H1 (cell line): ENCODE measurements around the gene VAMP4. TPM values are rescaled to one million over a fixed set of nuclear protein-coding genes. Genes with fewer than 3 reads are reported as not detected.

ENCODE experiments used
- CTCF ChIA-PET: fragments of 300-600 bp; sonication (Branson Sonifier 250); formaldehyde crosslinking; loops from one replicate; lab custom pipeline; 2021; ENCODE audit not compliant: partially characterized antibody; lab: Charles Lee
- POLR2A ChIA-PET: fragments of 300-600 bp; sonication (Branson Sonifier 250); formaldehyde crosslinking; loops from one replicate; lab custom pipeline; 2021; ENCODE audit warnings: inconsistent platforms; ENCODE audit not compliant: partially characterized antibody; lab: Charles Lee
- DNase-seq, 2 experiments: peaks; one replicate each; pipeline versions ENCODE4 v3.0.0 to v3.0.0-alpha.2; 2010 to 2022; ENCODE audit warnings: low spot score in 2 of 2, low read depth in 1 of 2, mixed read lengths in 1 of 2
- FAIRE-seq: peaks from 2 replicates; lab custom pipeline; 2011; peaks lifted over from hg19 to GRCh38; lab: Jason Lieb, UNC
- H2AFZ ChIP-seq: 2 replicates; pipeline ENCODE4 v1.8.1; 2012; ENCODE audit warnings: low read length, inconsistent platforms
- H2AK5ac ChIP-seq: 2 replicates; pipeline ENCODE4 v1.6.1; 2013; ENCODE audit warnings: low read depth, low read length
- H2BK120ac ChIP-seq: replicated peaks from 2 replicates; pipeline ENCODE3; 2013; ENCODE audit warnings: low read depth, low read length, inconsistent platforms
- H2BK12ac ChIP-seq: 2 replicates; pipeline ENCODE4 v1.6.1; 2013; ENCODE audit warnings: low read depth, low read length
- H2BK15ac ChIP-seq: 2 replicates; pipeline ENCODE4 v1.6.1; 2013; ENCODE audit warnings: low read length
- H2BK20ac ChIP-seq: 2 replicates; pipeline ENCODE4 v1.6.1; 2013; ENCODE audit warnings: low read length
- H2BK5ac ChIP-seq: 2 replicates; pipeline ENCODE4 v1.6.1; 2013; ENCODE audit warnings: low read depth, low read length
- H3K14ac ChIP-seq: 2 replicates; pipeline ENCODE4 v1.6.1; 2013; ENCODE audit warnings: inconsistent platforms; ENCODE audit not compliant: insufficient read length
- H3K18ac ChIP-seq: 2 replicates; pipeline ENCODE4 v1.6.1; 2013; ENCODE audit warnings: low read length; ENCODE audit errors: extremely low read depth
- H3K23ac ChIP-seq: 2 replicates; pipeline ENCODE4 v1.6.1; 2013; ENCODE audit warnings: inconsistent platforms; ENCODE audit not compliant: insufficient read length
- H3K23me2 ChIP-seq: 2 replicates; pipeline ENCODE4 v1.6.1; 2013; ENCODE audit warnings: low read depth, low read length
- H3K27ac ChIP-seq: 2 replicates; pipeline ENCODE4 v1.6.1; 2011; ENCODE audit warnings: low read depth, low read length, inconsistent platforms
- H3K27me3 ChIP-seq, 4 experiments: replicated peaks in 1 of 4; 1 replicate in 1 of 4; 2 replicates in 3 of 4; pipeline versions ENCODE4 v1.6.1 to v1.8.1; 2011 to 2013; ENCODE audit warnings: low read length in 3 of 4, mild to moderate bottlenecking in 3 of 4, inconsistent platforms in 2 of 4, mixed read lengths in 2 of 4, moderate library complexity in 1 of 4; ENCODE audit not compliant: control insufficient read depth in 3 of 4, insufficient read depth in 3 of 4; ENCODE audit errors: extremely low read depth in 1 of 4
- H3K36me3 ChIP-seq, 4 experiments: 2 replicates each; pipeline versions ENCODE4 v1.6.1 to v1.8.1; 2011 to 2013; ENCODE audit warnings: mild to moderate bottlenecking in 4 of 4, low read length in 3 of 4, moderate library complexity in 2 of 4, control low read depth in 1 of 4, inconsistent platforms in 1 of 4; ENCODE audit not compliant: insufficient read depth in 4 of 4, control insufficient read depth in 2 of 4
- H3K4ac ChIP-seq: replicated peaks from 2 replicates; pipeline ENCODE3; 2013; ENCODE audit warnings: low read length, low read depth, mixed read lengths, inconsistent platforms; ENCODE audit not compliant: insufficient read length
- H3K4me1 ChIP-seq, 4 experiments: replicated peaks in 1 of 4; 1 replicate in 1 of 4; 2 replicates in 3 of 4; pipeline versions ENCODE4 v1.6.1 to v1.8.1; 2011 to 2013; ENCODE audit warnings: low read length in 3 of 4, inconsistent platforms in 2 of 4, mixed read lengths in 1 of 4; ENCODE audit not compliant: insufficient read depth in 4 of 4, control insufficient read depth in 3 of 4
- H3K4me2 ChIP-seq, 2 experiments: 2 replicates each; pipeline versions ENCODE4 v1.6.1 to v1.8.1; 2011 to 2013; ENCODE audit warnings: low read depth in 2 of 2, low read length in 2 of 2, control low read depth in 1 of 2, inconsistent platforms in 1 of 2, mild to moderate bottlenecking in 1 of 2; ENCODE audit not compliant: insufficient read depth in 1 of 2
- H3K4me3 ChIP-seq, 4 experiments: fragments of 200-600, 300-600 bp in 1 of 4; sonication (generic), shearing (Covaris generic), sonication (Bioruptor Twin) in 1 of 4; 2 replicates each; pipeline versions ENCODE4 v1.5.1 to v1.8.1; 2011 to 2016; ENCODE audit warnings: low read length in 4 of 4, low read depth in 3 of 4, control low read depth in 2 of 4, inconsistent platforms in 2 of 4, mild to moderate bottlenecking in 2 of 4, mixed read lengths in 1 of 4, moderate library complexity in 1 of 4; ENCODE audit not compliant: insufficient read depth in 2 of 4; ENCODE audit errors: extremely low read depth in 1 of 4
- H3K56ac ChIP-seq: replicated peaks from 2 replicates; pipeline ENCODE3; 2013; ENCODE audit warnings: low read depth, mild to moderate bottlenecking, mixed read lengths, low read length, inconsistent platforms; ENCODE audit not compliant: insufficient read length
- H3K79me1 ChIP-seq: 2 replicates; pipeline ENCODE4 v1.6.1; 2013; ENCODE audit warnings: low read depth, low read length, control low read depth
- H3K79me2 ChIP-seq, 2 experiments: 2 replicates each; pipeline versions ENCODE4 v1.6.1 to v1.8.1; 2012 to 2013; ENCODE audit warnings: low read length in 2 of 2, mild to moderate bottlenecking in 2 of 2, inconsistent platforms in 1 of 2; ENCODE audit not compliant: insufficient read depth in 2 of 2, control insufficient read depth in 1 of 2
- H3K9ac ChIP-seq, 4 experiments: replicated peaks in 1 of 4; 1 replicate in 1 of 4; 2 replicates in 3 of 4; pipeline versions ENCODE4 v1.6.1 to v1.8.1; 2011 to 2013; ENCODE audit warnings: low read depth in 3 of 4, low read length in 3 of 4, control low read depth in 2 of 4, mild to moderate bottlenecking in 2 of 4, moderate library complexity in 2 of 4, inconsistent platforms in 1 of 4; ENCODE audit errors: extremely low read depth in 1 of 4
- H3K9me3 ChIP-seq, 2 experiments: 2 replicates each; pipeline versions ENCODE4 v1.6.1 to v1.8.1; 2012 to 2013; ENCODE audit warnings: mild to moderate bottlenecking in 2 of 2, moderate library complexity in 2 of 2, control low read depth in 1 of 2, inconsistent platforms in 1 of 2, low read depth in 1 of 2, low read length in 1 of 2, mixed read lengths in 1 of 2; ENCODE audit not compliant: insufficient read depth in 2 of 2
- H4K20me1 ChIP-seq, 2 experiments: replicated peaks in 1 of 2; 2 replicates each; pipeline versions ENCODE3 to v1.8.1; 2011 to 2013; ENCODE audit warnings: inconsistent platforms in 2 of 2, low read length in 2 of 2, mild to moderate bottlenecking in 1 of 2; ENCODE audit not compliant: insufficient read depth in 2 of 2, control insufficient read depth in 1 of 2
- H4K5ac ChIP-seq: 2 replicates; pipeline ENCODE4 v1.6.1; 2013; ENCODE audit warnings: low read length, low read depth, mixed read lengths, inconsistent platforms; ENCODE audit not compliant: insufficient read length
- H4K8ac ChIP-seq: 2 replicates; pipeline ENCODE4 v1.8.0; 2013; ENCODE audit warnings: mild to moderate bottlenecking, moderate library complexity, low read length, inconsistent platforms; ENCODE audit not compliant: insufficient read depth; ENCODE audit errors: extremely low read depth
- H4K91ac ChIP-seq: replicated peaks from 2 replicates; pipeline ENCODE3; 2013; ENCODE audit warnings: low read length, mixed read lengths, inconsistent platforms; ENCODE audit not compliant: insufficient read length
- CHD1 ChIP-seq: IDR thresholded peaks from 2 replicates; pipeline ENCODE4 v1.6.1; 2012; ENCODE audit warnings: low read depth, low read length, improper control_type of control experiment
- EGR1 ChIP-seq: IDR thresholded peaks from 2 replicates; pipeline ENCODE4 v1.6.1; 2011; ENCODE audit warnings: low read depth, low read length, borderline replicate concordance
- GABPA ChIP-seq: IDR thresholded peaks from 2 replicates; pipeline ENCODE4 v1.6.1; 2011; ENCODE audit warnings: mild to moderate bottlenecking, low read length, moderate library complexity, borderline replicate concordance; ENCODE audit not compliant: insufficient read depth
- HDAC6 ChIP-seq: IDR thresholded peaks from one replicate; pipeline ENCODE4 v1.7.1; 2012; ENCODE audit warnings: low read depth, mild to moderate bottlenecking, inconsistent platforms, low read length, moderate library complexity
- KDM4A ChIP-seq: IDR thresholded peaks from one replicate; pipeline ENCODE4 v1.7.1; 2012; ENCODE audit warnings: low read depth, mild to moderate bottlenecking, moderate library complexity, low read length, inconsistent platforms; ENCODE audit not compliant: severe bottlenecking
- KDM5A ChIP-seq: fragments of 200-600 bp; IDR thresholded peaks from 2 replicates; pipeline ENCODE4 v1.7.1; 2012; ENCODE audit warnings: mild to moderate bottlenecking, low read length, inconsistent platforms, mixed read lengths
- RAD21 ChIP-seq, 2 experiments: IDR thresholded peaks in 1 of 2; conservative IDR thresholded peaks in 1 of 2; 2 replicates each; pipeline ENCODE4 v1.6.1; 2011; ENCODE audit warnings: low read depth in 2 of 2, low read length in 2 of 2, improper control_type of control experiment in 1 of 2, inconsistent platforms in 1 of 2, mild to moderate bottlenecking in 1 of 2, moderate library complexity in 1 of 2
- RXRA ChIP-seq: IDR thresholded peaks from 2 replicates; pipeline ENCODE4 v1.6.1; 2011; ENCODE audit warnings: low read depth, mild to moderate bottlenecking, low read length, moderate library complexity; ENCODE audit not compliant: insufficient read depth
- SAP30 ChIP-seq: fragments of 300-600 bp; sonication (generic); IDR thresholded peaks from 2 replicates; pipeline ENCODE4 v1.7.1; 2012; ENCODE audit warnings: low read length, moderate library complexity, mild to moderate bottlenecking, inconsistent platforms; ENCODE audit not compliant: insufficient read depth, insufficient replicate concordance
- SP2 ChIP-seq: IDR thresholded peaks from 2 replicates; pipeline ENCODE4 v1.6.1; 2012; ENCODE audit warnings: mild to moderate bottlenecking, low read length, inconsistent platforms
- TEAD4 ChIP-seq: IDR thresholded peaks from 2 replicates; pipeline ENCODE4 v1.6.1; 2012; ENCODE audit warnings: low read depth, low read length, inconsistent platforms, mixed read lengths
- USF2 ChIP-seq: IDR thresholded peaks from 2 replicates; pipeline ENCODE4 v1.6.1; 2011; ENCODE audit warnings: low read length, improper control_type of control experiment
- WGBS, 2 experiments: shearing (Covaris generic) in 1 of 2; methylation state at CpG; one replicate each; pipeline versions ENCODE4 v1.1.6 to v1.1.7; 2013 to 2015; ENCODE audit warnings: low lambda C conversion rate in 2 of 2, mixed read lengths in 2 of 2, inconsistent platforms in 1 of 2, low coverage in 1 of 2, missing lambda C conversion rate in 1 of 2; ENCODE audit not compliant: insufficient replicate concordance in 2 of 2, insufficient coverage in 1 of 2, insufficient read length in 1 of 2; ENCODE audit errors: extremely low coverage in 1 of 2, missing lambda C conversion rate in 1 of 2; 5-methylcytosine and 5-hydroxymethylcytosine counted together
- polyA plus RNA-seq, 7 experiments: library from polyadenylated mRNA; depleted of rRNA in 3 of 7; stranded (reverse) in 5 of 7; unstranded in 2 of 7; fragments of >200 nt in 5 of 7; fragments of 200-250 nt in 2 of 7; gene quantifications; 1 replicate in 5 of 7; 2 replicates in 1 of 7; 4 replicates in 1 of 7; pipeline versions ENCODE4 v1.2.1 to v1.2.3, GENCODE V29; 2011 to 2013; ENCODE audit warnings: missing spikeins in 2 of 7, mixed read lengths in 2 of 7
- total RNA-seq: library from RNA; stranded (reverse); fragmentation: NEBNext Ultra II Directional; extraction: Animal tissue kit (Norgen Biotek cat#: 25700); gene quantifications from 2 replicates; pipeline ENCODE4 v1.2.1, GENCODE V29; 2021

The VAMP4 gene
- total and polyA plus RNA-seq, 2 of the 8 experiments (the other 6 are each of a cell fraction or from before 2014, with no cell fraction given) = 1.6 to 13.9 TPM

GRCh38 chr1:171717062-171717718, 24.7 kb downstream of the VAMP4 start:
- WGBS, 2 experiments = 83% methylated on average over 2 of the region's 2 CpGs; no CpG with 5 or more reads in 1 of the 2 experiments
- CTCF ChIA-PET = interaction anchor here (0.6 to 6.9 kb wide), 14 partner anchors 12 to 689 kb away, joined by 3 to 66 read pairs (median 5); partner anchors contain the start of gene MYOC
- TF ChIP-seq RXRA (no peak), SAP30 (no peak), CHD1 (no peak), RAD21 (IDR thresholded peaks at IDR 0.05 in 1 of 2, conservative IDR thresholded peaks at IDR 0.05 in 1 of 2; ENCODE audit: low read depth in 2 of 2, low read length in 2 of 2) (no peak), KDM5A (no peak), GABPA (no peak), HDAC6 (no peak), TEAD4 (no peak), USF2 (no peak), EGR1 (no peak), KDM4A (no peak), SP2 (no peak)

More at GRCh38 chr1:171717062-171717718, 24.7 kb downstream of the VAMP4 start:
- H2BK120ac ChIP-seq = no peak overlapping the region
- no peaks in the 10 kb centered on the region for H3K4me1 ChIP-seq
- H3K9ac ChIP-seq = no peak overlapping the region
- H3K56ac ChIP-seq = no peak overlapping the region
- H3K27me3 ChIP-seq = no peaks in the 10 kb centered on the region
- H3K23me2 ChIP-seq = no peaks in the 10 kb centered on the region
- DNase-seq = no peak
- H3K4me2 ChIP-seq = no peak overlapping the region
- no peak for FAIRE-seq
- no peak overlapping the region for H2BK5ac ChIP-seq
- H4K20me1 ChIP-seq = no peaks in the 10 kb centered on the region
- H3K36me3 ChIP-seq = no peaks in the 10 kb centered on the region
- no peak overlapping the region for H3K18ac ChIP-seq
- no peak overlapping the region for H3K4me3 ChIP-seq
- POLR2A ChIA-PET = interaction anchor here (1.3 kb wide), 1 partner anchor 81 kb away, joined by 3 read pairs; no protein-coding TSS in a partner anchor
- no peak overlapping the region for H3K4ac ChIP-seq
- no peak overlapping the region for H2BK20ac ChIP-seq
- H3K23ac ChIP-seq = no peak overlapping the region
- no peak overlapping the region for H3K27ac ChIP-seq
- H2AK5ac ChIP-seq = no peak overlapping the region
- no peak overlapping the region for H4K5ac ChIP-seq
- no peak overlapping the region for H2BK15ac ChIP-seq
- H3K9me3 ChIP-seq = no peaks in the 10 kb centered on the region
- no peaks in the 10 kb centered on the region for H3K79me2 ChIP-seq
- H2BK12ac ChIP-seq = no peak overlapping the region
- no peak overlapping the region for H3K14ac ChIP-seq
- no peak overlapping the region for H4K8ac ChIP-seq
- H2AFZ ChIP-seq = no peak overlapping the region
- no peaks in the 10 kb centered on the region for H3K79me1 ChIP-seq
- no peak overlapping the region for H4K91ac ChIP-seq
